H1 (cell line): Measurements from ENCODE around the gene NCBP2. TPM values are rescaled to one million over a fixed set of nuclear protein-coding genes. Genes with fewer than 3 reads are reported as not detected.

Source experiments
- CTCF ChIA-PET: fragments of 300-600 bp; sonication (Branson Sonifier 250); formaldehyde crosslinking; loops from one replicate; lab custom pipeline; 2021; ENCODE audit not compliant: partially characterized antibody; lab: Charles Lee
- POLR2A ChIA-PET: fragments of 300-600 bp; sonication (Branson Sonifier 250); formaldehyde crosslinking; loops from one replicate; lab custom pipeline; 2021; ENCODE audit warnings: inconsistent platforms; ENCODE audit not compliant: partially characterized antibody; lab: Charles Lee
- DNase-seq, 2 experiments: peaks; one replicate each; pipeline versions ENCODE4 v3.0.0 to v3.0.0-alpha.2; 2010 to 2022; ENCODE audit warnings: low spot score in 2 of 2, low read depth in 1 of 2, mixed read lengths in 1 of 2
- FAIRE-seq: peaks from 2 replicates; lab custom pipeline; 2011; peaks lifted over from hg19 to GRCh38; lab: Jason Lieb, UNC
- H2AFZ ChIP-seq: 2 replicates; pipeline ENCODE4 v1.8.1; 2012; ENCODE audit warnings: low read length, inconsistent platforms
- H2AK5ac ChIP-seq: 2 replicates; pipeline ENCODE4 v1.6.1; 2013; ENCODE audit warnings: low read depth, low read length
- H2BK120ac ChIP-seq: replicated peaks from 2 replicates; pipeline ENCODE3; 2013; ENCODE audit warnings: low read depth, low read length, inconsistent platforms
- H2BK12ac ChIP-seq: 2 replicates; pipeline ENCODE4 v1.6.1; 2013; ENCODE audit warnings: low read depth, low read length
- H2BK15ac ChIP-seq: 2 replicates; pipeline ENCODE4 v1.6.1; 2013; ENCODE audit warnings: low read length
- H2BK20ac ChIP-seq: 2 replicates; pipeline ENCODE4 v1.6.1; 2013; ENCODE audit warnings: low read length
- H2BK5ac ChIP-seq: 2 replicates; pipeline ENCODE4 v1.6.1; 2013; ENCODE audit warnings: low read depth, low read length
- H3K14ac ChIP-seq: 2 replicates; pipeline ENCODE4 v1.6.1; 2013; ENCODE audit warnings: inconsistent platforms; ENCODE audit not compliant: insufficient read length
- H3K18ac ChIP-seq: 2 replicates; pipeline ENCODE4 v1.6.1; 2013; ENCODE audit warnings: low read length; ENCODE audit errors: extremely low read depth
- H3K23ac ChIP-seq: 2 replicates; pipeline ENCODE4 v1.6.1; 2013; ENCODE audit warnings: inconsistent platforms; ENCODE audit not compliant: insufficient read length
- H3K23me2 ChIP-seq: 2 replicates; pipeline ENCODE4 v1.6.1; 2013; ENCODE audit warnings: low read depth, low read length
- H3K27ac ChIP-seq: 2 replicates; pipeline ENCODE4 v1.6.1; 2011; ENCODE audit warnings: low read depth, low read length, inconsistent platforms
- H3K27me3 ChIP-seq, 4 experiments: replicated peaks in 1 of 4; 1 replicate in 1 of 4; 2 replicates in 3 of 4; pipeline versions ENCODE4 v1.6.1 to v1.8.1; 2011 to 2013; ENCODE audit warnings: low read length in 3 of 4, mild to moderate bottlenecking in 3 of 4, inconsistent platforms in 2 of 4, mixed read lengths in 2 of 4, moderate library complexity in 1 of 4; ENCODE audit not compliant: control insufficient read depth in 3 of 4, insufficient read depth in 3 of 4; ENCODE audit errors: extremely low read depth in 1 of 4
- H3K36me3 ChIP-seq, 4 experiments: 2 replicates each; pipeline versions ENCODE4 v1.6.1 to v1.8.1; 2011 to 2013; ENCODE audit warnings: mild to moderate bottlenecking in 4 of 4, low read length in 3 of 4, moderate library complexity in 2 of 4, control low read depth in 1 of 4, inconsistent platforms in 1 of 4; ENCODE audit not compliant: insufficient read depth in 4 of 4, control insufficient read depth in 2 of 4
- H3K4ac ChIP-seq: replicated peaks from 2 replicates; pipeline ENCODE3; 2013; ENCODE audit warnings: low read length, low read depth, mixed read lengths, inconsistent platforms; ENCODE audit not compliant: insufficient read length
- H3K4me1 ChIP-seq, 4 experiments: replicated peaks in 1 of 4; 1 replicate in 1 of 4; 2 replicates in 3 of 4; pipeline versions ENCODE4 v1.6.1 to v1.8.1; 2011 to 2013; ENCODE audit warnings: low read length in 3 of 4, inconsistent platforms in 2 of 4, mixed read lengths in 1 of 4; ENCODE audit not compliant: insufficient read depth in 4 of 4, control insufficient read depth in 3 of 4
- H3K4me2 ChIP-seq, 2 experiments: 2 replicates each; pipeline versions ENCODE4 v1.6.1 to v1.8.1; 2011 to 2013; ENCODE audit warnings: low read depth in 2 of 2, low read length in 2 of 2, control low read depth in 1 of 2, inconsistent platforms in 1 of 2, mild to moderate bottlenecking in 1 of 2; ENCODE audit not compliant: insufficient read depth in 1 of 2
- H3K4me3 ChIP-seq, 4 experiments: fragments of 200-600, 300-600 bp in 1 of 4; sonication (generic), shearing (Covaris generic), sonication (Bioruptor Twin) in 1 of 4; 2 replicates each; pipeline versions ENCODE4 v1.5.1 to v1.8.1; 2011 to 2016; ENCODE audit warnings: low read length in 4 of 4, low read depth in 3 of 4, control low read depth in 2 of 4, inconsistent platforms in 2 of 4, mild to moderate bottlenecking in 2 of 4, mixed read lengths in 1 of 4, moderate library complexity in 1 of 4; ENCODE audit not compliant: insufficient read depth in 2 of 4; ENCODE audit errors: extremely low read depth in 1 of 4
- H3K56ac ChIP-seq: replicated peaks from 2 replicates; pipeline ENCODE3; 2013; ENCODE audit warnings: low read depth, mild to moderate bottlenecking, mixed read lengths, low read length, inconsistent platforms; ENCODE audit not compliant: insufficient read length
- H3K79me1 ChIP-seq: 2 replicates; pipeline ENCODE4 v1.6.1; 2013; ENCODE audit warnings: low read depth, low read length, control low read depth
- H3K79me2 ChIP-seq, 2 experiments: 2 replicates each; pipeline versions ENCODE4 v1.6.1 to v1.8.1; 2012 to 2013; ENCODE audit warnings: low read length in 2 of 2, mild to moderate bottlenecking in 2 of 2, inconsistent platforms in 1 of 2; ENCODE audit not compliant: insufficient read depth in 2 of 2, control insufficient read depth in 1 of 2
- H3K9ac ChIP-seq, 4 experiments: replicated peaks in 1 of 4; 1 replicate in 1 of 4; 2 replicates in 3 of 4; pipeline versions ENCODE4 v1.6.1 to v1.8.1; 2011 to 2013; ENCODE audit warnings: low read depth in 3 of 4, low read length in 3 of 4, control low read depth in 2 of 4, mild to moderate bottlenecking in 2 of 4, moderate library complexity in 2 of 4, inconsistent platforms in 1 of 4; ENCODE audit errors: extremely low read depth in 1 of 4
- H3K9me3 ChIP-seq, 2 experiments: 2 replicates each; pipeline versions ENCODE4 v1.6.1 to v1.8.1; 2012 to 2013; ENCODE audit warnings: mild to moderate bottlenecking in 2 of 2, moderate library complexity in 2 of 2, control low read depth in 1 of 2, inconsistent platforms in 1 of 2, low read depth in 1 of 2, low read length in 1 of 2, mixed read lengths in 1 of 2; ENCODE audit not compliant: insufficient read depth in 2 of 2
- H4K20me1 ChIP-seq, 2 experiments: replicated peaks in 1 of 2; 2 replicates each; pipeline versions ENCODE3 to v1.8.1; 2011 to 2013; ENCODE audit warnings: inconsistent platforms in 2 of 2, low read length in 2 of 2, mild to moderate bottlenecking in 1 of 2; ENCODE audit not compliant: insufficient read depth in 2 of 2, control insufficient read depth in 1 of 2
- H4K5ac ChIP-seq: 2 replicates; pipeline ENCODE4 v1.6.1; 2013; ENCODE audit warnings: low read length, low read depth, mixed read lengths, inconsistent platforms; ENCODE audit not compliant: insufficient read length
- H4K8ac ChIP-seq: 2 replicates; pipeline ENCODE4 v1.8.0; 2013; ENCODE audit warnings: mild to moderate bottlenecking, moderate library complexity, low read length, inconsistent platforms; ENCODE audit not compliant: insufficient read depth; ENCODE audit errors: extremely low read depth
- H4K91ac ChIP-seq: replicated peaks from 2 replicates; pipeline ENCODE3; 2013; ENCODE audit warnings: low read length, mixed read lengths, inconsistent platforms; ENCODE audit not compliant: insufficient read length
- BRCA1 ChIP-seq: IDR thresholded peaks from 2 replicates; pipeline ENCODE4 v1.6.1; 2012; ENCODE audit warnings: low read depth, low read length, improper control_type of control experiment
- CBX8 ChIP-seq: fragments of 300-800, 300-1000 bp; sonication (generic); IDR thresholded peaks from 2 replicates; pipeline ENCODE4 v1.7.1; 2016; ENCODE audit warnings: low read depth, low read length, borderline replicate concordance
- JUN ChIP-seq: IDR thresholded peaks from 2 replicates; pipeline ENCODE4 v1.6.1; 2011; ENCODE audit warnings: low read depth, mild to moderate bottlenecking, improper control_type of control experiment, low read length
- KDM4A ChIP-seq: IDR thresholded peaks from one replicate; pipeline ENCODE4 v1.7.1; 2012; ENCODE audit warnings: low read depth, mild to moderate bottlenecking, moderate library complexity, low read length, inconsistent platforms; ENCODE audit not compliant: severe bottlenecking
- POU5F1 ChIP-seq: IDR thresholded peaks from 2 replicates; pipeline ENCODE4 v1.6.1; 2011; ENCODE audit warnings: low read depth, mild to moderate bottlenecking, low read length, moderate library complexity
- RNF2 ChIP-seq: fragments of 200-900, 300-1000 bp; sonication (generic); IDR thresholded peaks from 2 replicates; pipeline ENCODE4 v1.7.1; 2016; ENCODE audit warnings: borderline replicate concordance, low read depth, mild to moderate bottlenecking, antibody characterized with exemption, low read length; ENCODE audit not compliant: poor library complexity, severe bottlenecking; ENCODE audit errors: missing control alignments
- SP4 ChIP-seq: IDR thresholded peaks from 2 replicates; pipeline ENCODE4 v1.6.1; 2012; ENCODE audit warnings: low read length, inconsistent platforms
- WGBS, 2 experiments: shearing (Covaris generic) in 1 of 2; methylation state at CpG; one replicate each; pipeline versions ENCODE4 v1.1.6 to v1.1.7; 2013 to 2015; ENCODE audit warnings: low lambda C conversion rate in 2 of 2, mixed read lengths in 2 of 2, inconsistent platforms in 1 of 2, low coverage in 1 of 2, missing lambda C conversion rate in 1 of 2; ENCODE audit not compliant: insufficient replicate concordance in 2 of 2, insufficient coverage in 1 of 2, insufficient read length in 1 of 2; ENCODE audit errors: extremely low coverage in 1 of 2, missing lambda C conversion rate in 1 of 2; 5-methylcytosine and 5-hydroxymethylcytosine counted together
- polyA plus RNA-seq, 7 experiments: library from polyadenylated mRNA; depleted of rRNA in 3 of 7; stranded (reverse) in 5 of 7; unstranded in 2 of 7; fragments of >200 nt in 5 of 7; fragments of 200-250 nt in 2 of 7; gene quantifications; 1 replicate in 5 of 7; 2 replicates in 1 of 7; 4 replicates in 1 of 7; pipeline versions ENCODE4 v1.2.1 to v1.2.3, GENCODE V29; 2011 to 2013; ENCODE audit warnings: missing spikeins in 2 of 7, mixed read lengths in 2 of 7
- total RNA-seq: library from RNA; stranded (reverse); fragmentation: NEBNext Ultra II Directional; extraction: Animal tissue kit (Norgen Biotek cat#: 25700); gene quantifications from 2 replicates; pipeline ENCODE4 v1.2.1, GENCODE V29; 2021
- TF ChIP-seq, protein P1 (sequence below): IDR thresholded peaks from 2 replicates; pipeline ENCODE4 v1.6.1; 2012; ENCODE audit warnings: low read length, inconsistent platforms
- TF ChIP-seq, protein P2 (sequence below), 3 experiments: IDR thresholded peaks; 1 replicate in 2 of 3; 2 replicates in 1 of 3; pipeline versions ENCODE4 v1.5.1 to v1.6.1; 2011; ENCODE audit warnings: low read length in 3 of 3, mild to moderate bottlenecking in 3 of 3, inconsistent platforms in 2 of 3, low read depth in 1 of 3, moderate library complexity in 1 of 3; ENCODE audit not compliant: insufficient read depth in 1 of 3; ENCODE audit errors: control extremely low read depth in 1 of 3

Gene NCBP2
- total and polyA plus RNA-seq, 2 of the 8 experiments (the other 6 are each of a cell fraction or from before 2014, with no cell fraction given) = 34.1 to 100 TPM

GRCh38 chr3:196990601-196991007 lies 48.3 kb upstream of the NCBP2 start:
- H4K91ac ChIP-seq = no peak overlapping the region
- no peak overlapping the region for H4K8ac ChIP-seq
- DNase-seq (no peak), FAIRE-seq (no peak)
- no peaks in the 10 kb centered on the region for H3K36me3 ChIP-seq
- H2BK120ac ChIP-seq = no peak overlapping the region
- no peak overlapping the region for H3K9ac ChIP-seq
- 97% methylated on average over 10 of the region's 10 CpGs; no CpG with 5 or more reads in 1 of the 2 experiments for WGBS, 2 experiments
- no peak overlapping the region for H2BK12ac ChIP-seq
- H3K23ac ChIP-seq = no peak overlapping the region
- no peak overlapping the region for H2AFZ ChIP-seq
- no peak overlapping the region for H3K56ac ChIP-seq
- peaks cover 0 to 6% of the 10 kb centered on the region in 2 experiments for H4K20me1 ChIP-seq
- no peaks in the 10 kb centered on the region for H3K9me3 ChIP-seq
- POLR2A ChIA-PET = interaction anchor here (1.4 kb wide), 1 partner anchor 14 kb away, joined by 4 read pairs; no protein-coding TSS in a partner anchor
- H4K5ac ChIP-seq = no peak overlapping the region
- no peaks in the 10 kb centered on the region for H3K27me3 ChIP-seq
- no peak overlapping the region for H2BK15ac ChIP-seq
- no peaks in the 10 kb centered on the region for H3K79me1 ChIP-seq
- H2BK20ac ChIP-seq = no peak overlapping the region
- peaks cover 5% of the 10 kb centered on the region; the same call in 1 of the 2 replicates for H3K23me2 ChIP-seq
- H3K4me1 ChIP-seq = peaks cover 0 to 6% (median 2%) of the 10 kb centered on the region in 4 experiments; a peak in 3 of 7 replicates
- H3K27ac ChIP-seq = no peak overlapping the region
- H2AK5ac ChIP-seq = no peak overlapping the region
- H3K4me3 ChIP-seq = no peak overlapping the region
- H3K14ac ChIP-seq = no peak overlapping the region
- no peak overlapping the region for H3K4me2 ChIP-seq
- H3K4ac ChIP-seq = no peak overlapping the region
- H2BK5ac ChIP-seq = no peak overlapping the region
- CTCF ChIA-PET = interaction anchor here (0.8 to 1.8 kb wide), 10 partner anchors 8 to 237 kb away, joined by 3 to 7 read pairs (median 4); partner anchors contain the start of gene MELTF
- no peaks in the 10 kb centered on the region for H3K79me2 ChIP-seq
- H3K18ac ChIP-seq = no peak overlapping the region; the same call in 1 of the 2 replicates
- TF ChIP-seq SP4 (no peak), KDM4A (no peak), BRCA1 (no peak), CBX8 (no peak), JUN (no peak), POU5F1 (no peak), RNF2 (no peak)
- TF ChIP-seq, protein P1, sequence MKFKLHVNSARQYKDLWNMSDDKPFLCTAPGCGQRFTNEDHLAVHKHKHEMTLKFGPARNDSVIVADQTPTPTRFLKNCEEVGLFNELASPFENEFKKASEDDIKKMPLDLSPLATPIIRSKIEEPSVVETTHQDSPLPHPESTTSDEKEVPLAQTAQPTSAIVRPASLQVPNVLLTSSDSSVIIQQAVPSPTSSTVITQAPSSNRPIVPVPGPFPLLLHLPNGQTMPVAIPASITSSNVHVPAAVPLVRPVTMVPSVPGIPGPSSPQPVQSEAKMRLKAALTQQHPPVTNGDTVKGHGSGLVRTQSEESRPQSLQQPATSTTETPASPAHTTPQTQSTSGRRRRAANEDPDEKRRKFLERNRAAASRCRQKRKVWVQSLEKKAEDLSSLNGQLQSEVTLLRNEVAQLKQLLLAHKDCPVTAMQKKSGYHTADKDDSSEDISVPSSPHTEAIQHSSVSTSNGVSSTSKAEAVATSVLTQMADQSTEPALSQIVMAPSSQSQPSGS = no peak
- TF ChIP-seq, protein P2, sequence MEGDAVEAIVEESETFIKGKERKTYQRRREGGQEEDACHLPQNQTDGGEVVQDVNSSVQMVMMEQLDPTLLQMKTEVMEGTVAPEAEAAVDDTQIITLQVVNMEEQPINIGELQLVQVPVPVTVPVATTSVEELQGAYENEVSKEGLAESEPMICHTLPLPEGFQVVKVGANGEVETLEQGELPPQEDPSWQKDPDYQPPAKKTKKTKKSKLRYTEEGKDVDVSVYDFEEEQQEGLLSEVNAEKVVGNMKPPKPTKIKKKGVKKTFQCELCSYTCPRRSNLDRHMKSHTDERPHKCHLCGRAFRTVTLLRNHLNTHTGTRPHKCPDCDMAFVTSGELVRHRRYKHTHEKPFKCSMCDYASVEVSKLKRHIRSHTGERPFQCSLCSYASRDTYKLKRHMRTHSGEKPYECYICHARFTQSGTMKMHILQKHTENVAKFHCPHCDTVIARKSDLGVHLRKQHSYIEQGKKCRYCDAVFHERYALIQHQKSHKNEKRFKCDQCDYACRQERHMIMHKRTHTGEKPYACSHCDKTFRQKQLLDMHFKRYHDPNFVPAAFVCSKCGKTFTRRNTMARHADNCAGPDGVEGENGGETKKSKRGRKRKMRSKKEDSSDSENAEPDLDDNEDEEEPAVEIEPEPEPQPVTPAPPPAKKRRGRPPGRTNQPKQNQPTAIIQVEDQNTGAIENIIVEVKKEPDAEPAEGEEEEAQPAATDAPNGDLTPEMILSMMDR (IDR thresholded peaks at IDR 0.05; ENCODE audit: control extremely low read depth in 1 of 3, insufficient read depth in 1 of 3, low read depth in 1 of 3, low read length in 3 of 3) = no peak
